IPS DF 19.7 (cell line): ENCODE results near the gene HDLBP.
"Not testable (repeated sequence)": the region's sequence is repeated elsewhere in the genome, so short reads cannot be mapped to it uniquely, and the experiment has no call there.

Experiments
- DNase-seq: peaks from one replicate; pipeline ENCODE4 v3.0.0-alpha.2; 2013; ENCODE audit warnings: low read depth, low spot score

Gene HDLBP

DNA sequence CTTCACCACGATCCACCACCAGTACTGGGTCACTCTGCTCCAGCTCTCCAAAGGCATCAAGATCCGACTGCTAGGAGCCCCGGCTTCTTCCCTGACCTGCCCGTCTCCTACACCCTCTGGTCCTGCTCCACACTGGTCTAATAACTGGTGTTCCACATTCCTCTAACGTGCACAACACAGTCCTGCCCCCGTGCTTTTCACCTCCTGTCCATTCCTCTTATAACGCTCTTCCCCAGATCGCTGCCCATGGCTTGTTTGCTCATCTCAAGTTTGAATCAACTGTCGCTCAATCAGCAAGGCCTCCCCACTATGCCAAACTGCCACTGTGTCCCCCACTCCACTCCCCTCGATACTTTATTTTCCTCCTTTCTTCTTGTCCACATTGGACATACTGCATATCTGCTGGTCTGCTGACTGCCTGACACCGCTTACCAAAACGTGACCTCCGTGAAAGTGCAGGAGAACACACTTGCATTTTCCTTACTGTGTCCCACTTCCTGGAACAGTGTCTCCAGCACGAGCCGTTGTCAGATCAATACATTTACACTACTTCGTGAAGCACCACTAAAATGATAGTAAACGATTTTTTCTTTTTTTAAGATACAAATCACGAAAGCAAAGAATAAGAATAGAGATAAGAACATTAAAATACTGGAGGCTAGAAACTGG is 6.5 kb downstream of the HDLBP start:
- DNase-seq, result no peak

DNA sequence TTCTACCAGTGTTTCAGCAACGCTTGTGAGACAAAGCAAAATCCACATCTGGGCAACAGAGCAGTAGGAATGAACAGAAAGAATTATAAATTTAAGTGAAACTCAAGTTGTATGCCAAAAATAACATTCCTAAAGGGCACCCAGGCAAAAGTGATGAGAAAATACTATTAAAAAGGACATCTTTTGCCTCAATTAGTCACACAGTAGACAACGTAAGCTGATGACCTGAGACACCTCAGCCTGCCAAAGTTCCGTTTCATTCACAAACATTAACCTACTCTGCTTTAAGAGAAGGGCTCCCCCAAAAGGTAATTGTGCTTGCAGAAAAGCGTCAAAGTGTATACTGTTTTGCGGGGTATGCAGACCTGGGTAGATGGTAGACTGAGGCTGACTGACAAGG is 7.2 kb downstream of the HDLBP start:
- DNase-seq, result no peak

DNA sequence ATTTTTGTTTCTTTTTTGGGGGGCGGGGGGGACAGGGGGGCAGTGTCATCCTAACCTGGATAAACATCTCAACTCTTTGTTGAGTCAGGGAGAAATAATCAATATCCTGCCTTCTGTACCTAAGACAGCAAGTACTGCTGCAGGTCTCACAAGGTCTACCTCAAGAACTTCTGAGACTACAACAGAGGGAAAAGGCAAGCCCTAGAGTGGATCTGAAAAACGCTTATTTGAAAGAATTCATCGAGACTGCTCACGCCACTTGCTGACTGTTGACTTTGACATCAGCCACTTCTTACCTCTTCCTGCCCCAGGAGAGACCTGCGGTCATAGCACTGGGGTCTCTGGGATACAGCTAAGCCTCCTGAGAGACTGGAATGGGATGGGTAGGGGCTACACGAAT is 8.4 kb downstream of the HDLBP start:
- DNase-seq, result no peak

DNA sequence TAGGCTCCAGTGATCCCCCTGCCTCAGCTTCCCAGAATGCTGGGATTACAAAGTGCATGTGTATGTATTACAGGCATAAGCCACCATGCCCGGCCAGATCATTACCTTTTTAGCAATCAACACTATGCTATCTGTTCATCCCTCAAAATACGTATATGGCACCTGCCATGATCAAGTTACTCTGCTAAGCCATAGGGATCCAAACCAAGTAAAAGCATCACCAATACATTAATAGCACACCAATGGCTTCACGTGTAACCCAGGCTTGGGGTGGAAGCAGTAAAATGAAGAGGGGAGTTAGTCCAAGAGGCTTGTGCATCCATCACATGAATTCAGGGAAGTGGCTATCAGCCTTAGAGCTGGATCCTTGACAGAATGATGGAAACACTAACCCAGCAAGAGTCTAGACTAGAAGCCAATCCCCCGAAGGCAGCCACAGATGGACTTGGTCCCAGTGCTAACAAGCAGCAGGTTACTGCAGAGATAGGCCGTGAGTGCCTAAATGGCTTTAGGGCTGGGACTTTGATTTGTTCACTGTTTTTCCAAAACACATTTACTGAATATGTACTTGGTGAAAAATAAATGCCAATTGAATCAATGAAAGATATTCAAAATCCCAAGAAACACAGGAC is 11.3 kb downstream of the HDLBP start:
- no peak for DNase-seq

DNA sequence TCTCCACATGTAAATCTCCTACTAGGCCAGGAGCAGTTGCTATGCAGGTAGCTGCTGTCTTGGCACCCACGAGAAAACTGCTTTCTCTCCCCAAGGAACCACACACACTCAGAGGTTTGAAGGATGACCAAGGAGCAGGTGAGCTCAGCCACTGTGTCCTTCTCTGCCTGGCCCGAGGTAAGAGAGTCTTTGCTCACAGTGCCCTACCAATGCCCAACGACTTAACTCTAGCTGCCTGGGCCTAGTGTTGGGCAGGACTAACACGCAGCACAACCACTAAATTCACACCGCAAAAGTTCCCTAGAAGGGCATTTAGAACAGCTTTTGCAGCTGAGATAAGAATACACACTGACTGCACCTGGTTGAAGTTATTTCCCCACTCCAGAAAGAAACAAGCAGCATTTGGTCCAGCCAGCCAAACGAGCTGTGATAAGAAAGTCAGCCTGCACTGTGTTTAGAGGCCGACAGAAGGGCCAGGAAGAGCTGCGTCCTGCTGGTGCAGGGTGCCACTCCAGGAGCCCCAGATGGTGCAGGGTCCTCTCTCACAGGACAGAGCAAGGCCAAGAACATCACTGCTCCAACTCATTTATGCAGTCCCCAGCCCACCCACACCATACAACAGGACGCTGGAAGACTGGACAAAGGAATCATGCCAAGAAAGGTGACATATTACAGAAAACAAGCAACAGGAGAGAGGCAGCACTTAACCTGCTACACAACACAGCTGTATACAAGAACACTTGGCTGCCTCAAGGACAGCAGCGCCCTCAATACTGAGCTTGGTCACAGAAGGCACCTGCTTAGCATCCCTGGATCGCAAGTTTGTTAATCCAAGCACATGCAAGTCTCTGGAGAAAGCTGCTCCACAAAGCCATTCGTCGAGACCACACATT is 12.5 kb downstream of the HDLBP start:
- DNase-seq, result no peak

DNA sequence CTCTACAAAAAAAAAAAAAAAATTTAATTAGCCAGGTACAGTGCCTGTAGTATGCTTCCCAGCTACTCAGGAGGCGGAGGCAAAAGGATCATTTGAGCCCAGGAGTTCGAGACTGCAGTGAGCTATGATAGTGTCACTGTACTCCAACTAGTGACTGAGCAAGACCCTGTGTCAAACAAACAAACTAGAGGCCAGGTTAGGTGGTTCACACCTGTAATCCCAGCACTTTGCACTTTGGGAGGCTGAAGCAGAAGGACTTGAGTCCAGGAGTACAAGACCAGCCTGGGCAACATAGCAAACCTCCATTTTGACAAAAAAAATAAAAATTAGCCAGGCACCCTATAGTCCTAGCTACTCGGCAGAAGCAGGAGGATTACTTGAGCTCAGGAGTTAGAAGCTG is 13.4 kb downstream of the HDLBP start:
- no peak for DNase-seq

DNA sequence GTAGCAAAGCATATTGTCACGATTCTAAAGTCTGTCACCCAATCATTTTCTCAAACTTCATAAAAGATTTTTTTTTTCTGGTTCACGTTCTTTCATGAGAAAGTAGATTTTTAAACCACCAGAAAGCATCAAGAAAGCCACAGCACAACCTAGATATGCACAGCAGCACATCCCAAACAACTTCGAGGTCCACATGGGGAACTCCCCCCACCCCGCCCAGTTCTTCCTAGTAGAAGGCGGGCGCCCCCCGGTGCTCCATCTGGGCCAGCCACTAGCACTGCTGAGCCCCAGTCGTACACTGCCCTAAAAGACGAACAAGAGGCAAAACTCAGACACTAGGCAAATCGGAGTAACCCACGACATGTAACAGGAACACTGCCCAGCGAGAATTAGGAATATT is 15.5 kb downstream of the HDLBP start:
- no peak for DNase-seq

DNA sequence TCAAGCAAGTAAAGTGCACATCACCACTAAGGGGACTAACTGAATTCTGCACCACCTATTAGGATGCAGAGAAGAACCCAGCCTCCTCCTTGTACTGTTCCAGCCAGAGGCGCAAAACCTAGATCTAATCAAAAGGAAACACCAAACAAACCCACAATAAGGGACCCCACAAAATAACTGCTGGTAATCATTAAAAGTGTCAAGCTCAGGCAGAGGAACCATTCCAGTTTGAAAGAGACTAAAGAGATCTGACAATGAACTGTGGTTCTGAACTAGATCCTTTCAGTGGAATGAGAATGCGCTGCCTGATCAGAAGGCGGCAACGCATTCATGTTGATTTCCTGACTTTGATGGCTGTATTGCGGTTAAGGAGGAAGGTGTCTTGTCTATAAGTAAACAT is 16.8 kb downstream of the HDLBP start:
- no peak for DNase-seq

DNA sequence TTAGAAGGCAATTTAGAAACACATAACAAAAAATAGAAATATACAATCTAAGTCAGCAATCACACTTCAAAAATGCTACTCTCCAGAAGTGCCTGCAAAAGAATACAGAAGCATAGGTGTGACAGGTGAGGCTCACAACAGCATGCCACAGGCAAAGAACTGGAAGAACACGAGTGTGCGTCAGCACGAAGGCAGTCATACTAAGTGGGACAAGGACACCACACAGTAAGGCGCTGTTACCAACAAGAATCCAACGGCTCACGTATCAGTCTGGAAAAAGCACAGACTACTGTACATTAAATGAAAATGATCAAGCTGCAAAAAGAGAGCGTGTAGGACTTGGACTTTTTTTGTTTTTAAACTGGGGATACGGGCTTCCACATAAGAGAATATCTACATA is 18.7 kb downstream of the HDLBP start:
- DNase-seq, result no peak

DNA sequence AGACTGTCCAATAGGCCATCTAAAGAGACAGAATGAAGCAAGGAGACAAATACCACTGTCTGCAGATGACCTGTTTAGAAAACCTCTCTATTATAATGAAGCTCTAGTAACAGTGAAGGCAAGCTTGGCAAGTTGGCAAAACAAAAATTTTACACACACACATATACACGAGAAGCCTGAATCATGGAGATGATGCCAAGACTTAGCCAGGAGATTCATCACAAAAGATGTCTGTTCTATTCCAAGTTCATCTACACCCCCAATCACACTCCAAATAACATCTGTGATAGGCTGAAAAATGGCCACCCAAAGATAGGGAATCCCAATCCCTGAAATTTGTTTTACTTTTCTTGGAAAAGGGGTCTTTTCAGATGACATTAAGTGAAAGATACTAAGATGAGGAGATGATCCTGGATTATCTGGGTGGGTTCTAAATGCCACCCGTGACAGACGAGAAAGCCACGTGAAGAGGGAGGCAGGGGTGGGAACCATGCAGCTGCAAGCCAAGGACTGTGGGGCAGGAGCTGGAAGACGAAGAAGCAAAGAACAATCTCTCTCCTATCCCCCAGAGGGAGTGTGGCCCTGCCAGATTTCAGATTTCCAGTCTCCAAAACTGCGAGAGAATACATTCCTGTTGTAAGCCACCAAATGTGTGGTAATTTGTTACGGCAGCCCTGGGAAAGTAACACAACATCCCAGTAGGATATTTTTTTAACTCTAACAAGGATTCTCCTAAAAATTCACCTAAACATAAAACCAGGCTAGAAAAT is 20.0 kb downstream of the HDLBP start:
- DNase-seq, result no peak

DNA sequence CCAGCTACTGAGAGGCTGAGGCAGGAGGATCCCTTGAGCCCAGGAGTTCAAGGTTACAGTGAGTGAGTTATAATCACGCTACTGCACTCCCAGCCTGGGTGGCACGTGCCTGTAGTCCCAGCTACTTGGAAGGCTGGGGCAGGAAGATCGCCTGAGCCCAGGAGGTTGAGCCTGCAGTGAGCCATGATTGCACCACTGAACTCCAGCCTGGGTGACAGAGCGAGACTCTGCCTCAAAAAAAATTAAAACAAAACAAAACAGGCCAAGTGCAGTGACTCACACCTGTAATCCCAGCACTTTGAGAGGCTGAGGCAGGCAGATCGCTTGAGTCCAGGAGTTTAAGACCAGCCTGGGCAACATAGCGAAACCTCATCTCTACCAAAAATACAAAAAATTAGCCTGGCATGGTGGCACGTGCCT is 22.1 kb downstream of the HDLBP start:
- DNase-seq, result not testable (repeated sequence)

DNA sequence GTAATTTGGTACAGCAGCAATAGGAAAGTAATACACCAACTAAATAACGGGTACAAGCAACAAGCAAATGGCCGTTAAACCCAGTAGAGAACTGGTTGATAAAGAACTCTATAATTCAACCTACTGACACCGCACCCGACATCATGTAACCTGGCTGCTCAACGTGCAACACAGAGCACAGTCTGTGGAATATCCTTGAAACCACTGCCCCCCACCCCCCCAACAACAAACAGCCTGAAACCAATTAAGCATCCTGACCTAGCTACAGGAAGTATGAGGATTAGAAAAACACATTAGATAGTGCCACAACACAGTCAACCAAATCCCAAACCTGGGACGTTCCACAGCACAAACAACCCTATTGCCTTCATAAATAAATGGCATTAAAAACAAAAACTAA is 23.5 kb downstream of the HDLBP start:
- DNase-seq, result no peak

DNA sequence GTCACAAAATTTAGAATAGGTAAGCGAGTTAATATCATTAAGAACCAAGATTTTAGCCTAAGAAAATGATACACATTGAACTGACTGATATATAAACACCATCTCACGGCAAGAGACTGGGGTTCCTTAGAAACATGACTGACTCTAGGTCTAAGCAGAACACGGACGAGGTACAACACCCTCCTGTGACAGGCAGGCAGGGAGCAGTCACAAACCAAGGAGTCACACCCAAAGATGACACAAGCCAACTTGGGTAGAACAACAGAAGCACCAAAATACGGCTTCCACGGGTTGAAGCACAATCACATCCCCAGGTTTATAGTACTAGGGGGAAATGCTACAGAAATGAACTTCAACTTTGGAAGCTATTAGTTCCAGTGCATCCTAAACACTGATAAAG is 24.3 kb downstream of the HDLBP start:
- no peak for DNase-seq

DNA sequence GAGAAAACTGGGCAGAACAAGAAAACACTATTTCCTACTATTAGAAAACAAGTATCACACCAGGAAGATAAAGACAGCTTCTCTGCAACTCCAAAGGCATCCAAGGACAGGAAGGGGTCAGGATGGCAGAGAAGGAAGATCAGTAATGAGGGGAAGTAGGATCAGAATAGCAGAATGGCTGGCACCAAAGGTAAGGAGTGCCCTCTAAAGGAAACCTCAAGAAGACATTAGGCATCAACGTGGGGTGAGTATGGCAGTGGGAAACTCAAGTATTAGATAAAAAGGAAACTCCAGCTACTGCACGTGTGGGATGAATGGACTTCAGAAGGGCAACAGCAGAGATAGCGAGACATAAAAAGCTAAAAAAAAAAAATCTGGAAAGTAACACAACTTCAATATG is 25.9 kb downstream of the HDLBP start:
- DNase-seq, result no peak

DNA sequence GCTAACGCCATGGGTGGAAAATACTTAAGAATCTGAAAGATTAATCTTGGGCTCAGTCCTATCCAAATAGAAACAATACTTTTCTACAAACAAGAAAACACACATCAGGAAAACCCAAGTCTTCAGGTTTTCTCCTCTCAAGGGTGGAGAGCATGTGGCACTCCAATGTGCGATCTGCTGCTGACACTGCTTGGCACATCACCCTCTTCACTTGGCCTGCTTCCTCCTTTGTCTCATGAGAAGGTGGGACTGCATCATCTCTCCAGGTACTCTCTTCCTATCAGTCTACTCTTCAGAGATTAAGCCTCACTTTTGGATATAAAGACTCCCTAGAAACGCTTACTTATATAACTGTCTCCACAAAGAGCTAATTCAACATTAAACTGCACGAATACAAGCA is 26.4 kb downstream of the HDLBP start:
- no peak for DNase-seq

DNA sequence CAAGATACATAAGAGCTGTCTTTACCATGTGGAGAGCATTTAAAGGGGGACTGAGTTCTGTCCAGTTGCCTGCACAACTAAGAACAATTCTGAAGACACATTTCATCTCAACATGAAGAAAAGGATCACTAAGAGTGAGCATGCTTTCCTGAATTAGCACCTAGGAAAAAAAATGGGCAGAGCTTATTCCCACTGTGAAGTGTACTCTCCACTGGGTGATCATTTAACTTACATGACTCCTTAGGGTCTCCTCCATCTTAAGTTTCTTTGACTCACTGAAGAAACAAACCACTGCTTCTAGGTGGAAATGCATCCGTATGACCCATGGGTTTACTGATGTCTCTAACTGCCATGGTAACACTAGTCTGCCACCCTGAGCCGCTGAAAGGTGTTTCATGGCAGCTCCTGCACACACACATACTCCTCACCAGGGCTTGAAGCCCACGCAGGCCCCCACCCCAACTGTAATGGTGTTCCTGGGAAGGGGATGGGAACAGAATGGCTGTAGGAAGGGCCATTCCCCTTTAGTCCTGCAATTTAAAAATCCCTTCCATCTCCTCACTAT is 27.1 kb downstream of the HDLBP start:
- no peak for DNase-seq

DNA sequence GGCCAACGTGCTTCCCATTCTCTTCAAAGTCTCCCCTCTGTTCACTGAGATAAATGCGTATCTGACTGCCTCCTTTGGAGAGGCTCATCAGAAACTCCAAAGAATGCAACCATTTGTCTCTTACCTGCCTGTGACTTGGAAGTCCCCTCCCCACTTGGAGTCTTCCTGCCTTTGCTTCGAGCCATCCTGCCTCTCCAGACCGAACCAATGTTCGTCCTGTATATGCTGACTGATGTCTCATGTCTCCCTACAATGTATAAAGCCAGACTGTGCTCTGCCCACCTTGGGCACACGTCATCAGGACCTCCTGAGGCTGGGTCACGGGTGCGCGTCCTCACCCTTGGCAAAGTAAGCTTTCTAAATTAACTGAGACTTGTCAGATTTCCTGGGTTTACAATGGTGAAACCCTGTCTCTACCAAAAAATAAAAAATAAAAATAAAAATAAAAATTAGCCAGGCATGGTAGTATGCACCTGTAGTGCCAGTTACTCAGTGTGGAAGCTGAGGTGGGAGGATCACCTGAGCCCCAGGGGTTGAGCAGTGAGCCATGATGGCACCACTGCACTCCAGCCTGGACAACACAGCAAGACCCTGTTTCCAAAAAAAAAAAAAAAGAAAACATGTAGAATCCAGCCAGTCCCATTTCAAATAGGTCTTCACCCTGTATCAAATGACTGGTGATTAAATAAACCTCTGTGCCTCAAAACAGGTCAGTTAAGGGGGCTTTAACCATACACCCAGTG is 29.0 kb downstream of the HDLBP start:
- DNase-seq, result no peak

DNA sequence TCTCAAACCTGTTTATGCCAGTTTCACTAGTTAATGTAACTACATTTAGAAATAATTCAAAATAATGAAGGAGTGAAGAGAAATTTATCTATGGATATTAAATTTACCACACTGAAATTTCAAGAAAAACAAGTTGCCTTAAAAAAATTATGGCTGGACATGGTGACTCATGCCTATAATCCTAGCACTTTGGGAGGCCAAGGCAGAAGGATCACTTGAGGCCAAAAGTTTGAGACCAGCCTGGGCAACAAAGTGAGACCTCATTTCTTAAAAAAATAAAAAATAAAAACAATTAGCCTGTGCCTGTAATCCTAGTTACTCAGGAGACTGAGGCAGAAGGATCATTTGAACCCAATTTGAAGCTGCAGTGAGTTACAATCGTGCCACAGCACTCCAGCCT is 29.9 kb downstream of the HDLBP start:
- no peak for DNase-seq

DNA sequence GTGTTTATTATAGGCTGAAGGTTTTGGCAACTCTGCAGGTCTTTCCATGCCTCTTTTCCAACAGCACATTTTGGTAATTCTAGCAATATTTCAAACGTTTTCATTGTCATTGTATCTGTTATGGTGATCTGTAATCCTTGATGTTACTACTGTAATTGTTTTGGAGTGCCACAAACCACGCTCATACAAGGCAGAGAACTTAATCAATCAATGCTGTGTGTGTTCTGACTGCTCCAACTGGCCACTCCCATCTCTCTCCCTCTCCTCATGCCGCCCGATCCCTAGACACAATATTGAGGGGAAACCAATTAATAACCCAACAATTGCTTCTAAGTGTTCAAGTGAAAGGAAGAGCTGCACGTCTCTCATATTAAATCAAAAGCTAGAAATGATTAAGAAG is 32.9 kb downstream of the HDLBP start:
- DNase-seq, result no peak

DNA sequence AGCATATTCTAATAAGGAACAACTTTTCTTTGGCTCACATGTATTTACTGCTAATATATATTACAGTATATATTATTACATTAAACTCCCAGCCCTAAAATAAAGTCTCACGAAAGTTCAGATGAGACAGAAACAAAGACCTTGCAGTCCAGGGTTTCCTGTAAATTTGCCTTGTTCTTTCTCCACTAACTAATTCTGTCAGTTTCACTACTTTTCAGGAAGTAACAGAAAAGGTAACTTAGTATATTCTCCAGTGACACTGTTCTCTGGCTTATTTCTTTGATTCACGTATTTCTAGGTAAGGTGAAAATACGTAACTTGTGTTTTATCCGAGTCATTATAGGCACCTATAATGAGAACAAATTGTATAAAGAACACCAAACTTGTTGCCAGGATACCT is 35.2 kb downstream of the HDLBP start:
- DNase-seq, result no peak

DNA sequence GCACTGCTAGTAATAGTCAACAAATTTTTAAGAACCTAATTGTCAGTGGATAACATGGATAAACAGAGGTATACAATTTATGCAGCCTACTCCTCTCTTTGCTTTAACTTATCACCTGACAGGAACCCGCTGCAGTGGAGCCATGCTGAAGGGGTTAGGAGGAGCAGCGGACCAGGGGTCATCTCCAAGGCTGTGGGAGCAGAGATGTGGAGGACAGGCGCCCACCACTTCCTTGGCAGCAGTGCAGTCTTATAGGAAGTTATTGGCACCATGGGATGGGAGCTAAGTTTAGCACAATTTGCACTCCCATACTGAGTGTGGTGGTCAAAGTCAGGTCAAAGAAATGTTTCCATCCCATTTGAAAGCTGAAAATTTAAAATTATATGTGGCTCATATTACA is 35.6 kb downstream of the HDLBP start:
- no peak for DNase-seq
